IMR-90 (cell line): ENCODE results near the gene SERPINA12. TPM values are rescaled to one million over a fixed set of nuclear protein-coding genes. Genes with fewer than 3 reads are reported as not detected.

ENCODE experiments used
- ATAC-seq: fragments of 200-7000 bp; cut with Tn5 transposase; 2 replicates; pipeline ENCODE4 v1.9.1; 2020; ENCODE audit warnings: low read depth, mild to moderate bottlenecking, moderate library complexity
- BruUV-seq: library from RNA; stranded (reverse); fragments of 400-500 nt; replicated peaks from 2 replicates; lab custom pipeline; 2021; lab: Mats Ljungman, UMichigan
- CTCF ChIA-PET: fragments of 300-600 bp; formaldehyde crosslinking; extraction: SDS; loops from one replicate; lab custom pipeline; 2021; ENCODE audit warnings: antibody characterized with exemption; lab: Yijun Ruan, JAX
- POLR2A ChIA-PET: fragments of 300-600 bp; sonication (Branson Sonifier 250); formaldehyde crosslinking; loops from one replicate; lab custom pipeline; 2022; ENCODE audit warnings: antibody characterized with exemption; ENCODE audit not compliant: unreplicated experiment; lab: Charles Lee
- DNase-seq: peaks from one replicate; pipeline ENCODE4 v3.0.0; 2013
- H2AFZ ChIP-seq: replicated peaks from 2 replicates; pipeline ENCODE3; 2013; ENCODE audit warnings: low read length, mild to moderate bottlenecking; ENCODE audit not compliant: poor library complexity
- H2AK5ac ChIP-seq: 2 replicates; pipeline ENCODE4 v1.6.1; 2013; ENCODE audit warnings: low read depth, low read length, inconsistent platforms
- H2AK9ac ChIP-seq: replicated peaks from 2 replicates; pipeline ENCODE3; 2013; ENCODE audit warnings: mild to moderate bottlenecking, low read depth, low read length, moderate library complexity; ENCODE audit not compliant: poor library complexity
- H2BK120ac ChIP-seq: 2 replicates; pipeline ENCODE4 v1.6.1; 2013; ENCODE audit warnings: low read depth, low read length, inconsistent platforms
- H2BK15ac ChIP-seq: 3 replicates; pipeline ENCODE4 v1.6.1; 2013; ENCODE audit warnings: low read depth, low read length, inconsistent platforms
- H2BK20ac ChIP-seq: 2 replicates; pipeline ENCODE4 v1.6.1; 2013; ENCODE audit warnings: low read depth, mild to moderate bottlenecking, inconsistent platforms, low read length, moderate library complexity
- H2BK5ac ChIP-seq: 2 replicates; pipeline ENCODE4 v1.6.1; 2013; ENCODE audit warnings: mild to moderate bottlenecking, low read depth, low read length, inconsistent platforms; ENCODE audit not compliant: poor library complexity, severe bottlenecking
- H3K14ac ChIP-seq: replicated peaks from 2 replicates; pipeline ENCODE4 v1.6.1; 2013; ENCODE audit warnings: low read depth, low read length, inconsistent platforms
- H3K18ac ChIP-seq: 2 replicates; pipeline ENCODE4 v1.6.1; 2013; ENCODE audit warnings: low read depth, low read length, control low read depth
- H3K23ac ChIP-seq: 2 replicates; pipeline ENCODE4 v1.6.1; 2013; ENCODE audit warnings: low read depth, low read length, inconsistent platforms
- H3K27ac ChIP-seq: 2 replicates; pipeline ENCODE4 v1.5.1; 2013; ENCODE audit warnings: mild to moderate bottlenecking, control low read depth, low read length; ENCODE audit not compliant: insufficient read depth
- H3K27me3 ChIP-seq: 2 replicates; pipeline ENCODE4 v1.6.1; 2013; ENCODE audit warnings: low read length; ENCODE audit not compliant: control insufficient read depth, insufficient read depth
- H3K36me3 ChIP-seq: 2 replicates; pipeline ENCODE4 v1.6.1; 2013; ENCODE audit warnings: low read length, mixed read lengths; ENCODE audit not compliant: control insufficient read depth, insufficient read depth
- H3K4ac ChIP-seq: 2 replicates; pipeline ENCODE4 v1.6.1; 2013; ENCODE audit warnings: low read depth, low read length, inconsistent platforms
- H3K4me1 ChIP-seq: 2 replicates; pipeline ENCODE4 v1.6.1; 2013; ENCODE audit warnings: low read length, mixed read lengths; ENCODE audit not compliant: control insufficient read depth, insufficient read depth
- H3K4me2 ChIP-seq: 2 replicates; pipeline ENCODE4 v1.6.1; 2013; ENCODE audit warnings: low read depth, mild to moderate bottlenecking, control low read depth, low read length, moderate library complexity
- H3K4me3 ChIP-seq: 2 replicates; pipeline ENCODE4 v1.5.1; 2013; ENCODE audit warnings: low read depth, mild to moderate bottlenecking, control low read depth, low read length, moderate library complexity; ENCODE audit not compliant: insufficient read depth
- H3K56ac ChIP-seq: 2 replicates; pipeline ENCODE4 v1.6.1; 2013; ENCODE audit warnings: low read length, inconsistent platforms; ENCODE audit not compliant: insufficient read depth; ENCODE audit errors: extremely low read depth
- H3K79me1 ChIP-seq, 2 experiments: 2 replicates each; pipeline ENCODE4 v1.6.1; 2013; ENCODE audit warnings: low read length in 2 of 2, inconsistent platforms in 1 of 2, low read depth in 1 of 2
- H3K9ac ChIP-seq: 2 replicates; pipeline ENCODE4 v1.6.1; 2013; ENCODE audit warnings: low read depth, low read length, control low read depth
- H3K9me1 ChIP-seq: 2 replicates; pipeline ENCODE4 v1.6.1; 2013; ENCODE audit warnings: low read length, inconsistent platforms; ENCODE audit not compliant: insufficient read depth
- H3K9me3 ChIP-seq: 2 replicates; pipeline ENCODE4 v1.6.1; 2013; ENCODE audit warnings: low read length; ENCODE audit not compliant: control insufficient read depth, insufficient read depth
- H4K20me1 ChIP-seq: 2 replicates; pipeline ENCODE4 v1.6.1; 2013; ENCODE audit warnings: low read length, inconsistent platforms; ENCODE audit not compliant: insufficient read depth
- H4K5ac ChIP-seq: 2 replicates; pipeline ENCODE4 v1.6.1; 2013; ENCODE audit warnings: mild to moderate bottlenecking, low read depth, low read length, control low read depth
- H4K8ac ChIP-seq, 2 experiments: 2 replicates each; pipeline ENCODE4 v1.6.1; 2013; ENCODE audit warnings: low read depth in 2 of 2, low read length in 2 of 2, control low read depth in 1 of 2, inconsistent platforms in 1 of 2
- H4K91ac ChIP-seq: 2 replicates; pipeline ENCODE4 v1.6.1; 2013; ENCODE audit warnings: low read depth, low read length, inconsistent platforms; ENCODE audit not compliant: insufficient read depth
- BHLHE40 ChIP-seq: fragments of 150-350 bp; IDR thresholded peaks from 2 replicates; pipeline ENCODE4 v1.6.1; 2016; ENCODE audit warnings: mild to moderate bottlenecking, low read depth, low read length
- CHD1 ChIP-seq: IDR thresholded peaks from 2 replicates; pipeline ENCODE4 v1.6.1; 2012; ENCODE audit warnings: low read depth, low read length, improper control_type of control experiment
- CTCF ChIP-seq: conservative IDR thresholded peaks from 2 replicates; pipeline ENCODE4 v1.5.1; 2012; ENCODE audit warnings: mild to moderate bottlenecking, low read depth, low read length, improper control_type of control experiment
- ELK1 ChIP-seq: fragments of 150-350 bp; IDR thresholded peaks from 2 replicates; pipeline ENCODE4 v1.6.1; 2016; ENCODE audit warnings: low read depth, mild to moderate bottlenecking, low read length, moderate library complexity, borderline replicate concordance
- FOS ChIP-seq: fragments of 150-350 bp; IDR thresholded peaks from 2 replicates; pipeline ENCODE4 v1.6.1; 2016; ENCODE audit warnings: low read depth, low read length
- MAFK ChIP-seq: IDR thresholded peaks from 2 replicates; pipeline ENCODE4 v1.6.1; 2012; ENCODE audit warnings: low read depth, low read length, improper control_type of control experiment
- MAZ ChIP-seq: IDR thresholded peaks from 2 replicates; pipeline ENCODE4 v1.6.1; 2012; ENCODE audit warnings: low read depth, mild to moderate bottlenecking, low read length, improper control_type of control experiment, moderate library complexity, borderline replicate concordance
- MXI1 ChIP-seq: IDR thresholded peaks from 2 replicates; pipeline ENCODE4 v1.6.1; 2012; ENCODE audit warnings: low read depth, mild to moderate bottlenecking, low read length, moderate library complexity, borderline replicate concordance
- NFE2L2 ChIP-seq: fragments of 150-350 bp; IDR thresholded peaks from 2 replicates; pipeline ENCODE4 v1.6.1; 2016; ENCODE audit warnings: low read depth, mild to moderate bottlenecking, low read length
- POLR2A ChIP-seq: IDR thresholded peaks from 2 replicates; pipeline ENCODE4 v1.6.1; 2012; ENCODE audit warnings: mild to moderate bottlenecking, low read depth, low read length
- RAD21 ChIP-seq: IDR thresholded peaks from 2 replicates; pipeline ENCODE4 v1.6.1; 2012; ENCODE audit warnings: low read length, improper control_type of control experiment
- RCOR1 ChIP-seq: IDR thresholded peaks from 2 replicates; pipeline ENCODE4 v1.6.1; 2012; ENCODE audit warnings: mild to moderate bottlenecking, low read length, improper control_type of control experiment; ENCODE audit not compliant: insufficient replicate concordance
- RFX5 ChIP-seq: IDR thresholded peaks from 2 replicates; pipeline ENCODE4 v1.8.0; 2012; ENCODE audit warnings: low read depth, mild to moderate bottlenecking, low read length, moderate library complexity
- SMC3 ChIP-seq: fragments of 150-350 bp; IDR thresholded peaks from 2 replicates; pipeline ENCODE4 v1.6.1; 2016; ENCODE audit warnings: low read depth, mild to moderate bottlenecking, antibody characterized with exemption, low read length, moderate library complexity
- USF2 ChIP-seq: fragments of 150-350 bp; IDR thresholded peaks from 2 replicates; pipeline ENCODE4 v1.6.1; 2017; ENCODE audit warnings: mild to moderate bottlenecking, antibody characterized with exemption, low read length, low read depth
- WGBS, 2 experiments: methylation state at CpG; one replicate each; pipeline versions ENCODE4 v1.1.5 to v1.1.7; 2013; ENCODE audit warnings: missing lambda C conversion rate in 2 of 2; ENCODE audit not compliant: insufficient read length in 1 of 2; ENCODE audit errors: extremely low coverage in 2 of 2; 5-methylcytosine and 5-hydroxymethylcytosine counted together
- dilution Hi-C: fragments of 300-500 bp; cut with HindIII; formaldehyde crosslinking; loops from one replicate; pipeline ENCODE4 v1.14.3; 2018; ENCODE audit warnings: low sequenced_read_pairs; ENCODE audit not compliant: unreplicated experiment
- in situ Hi-C: fragments of 300-500 bp; cut with MboI; formaldehyde crosslinking; loops from 3 replicates; pipeline ENCODE4 v1.14.3; 2019; ENCODE audit warnings: low sequenced_read_pairs, inconsistent platforms, mixed read lengths
- intact Hi-C: fragments of 100-400 bp; cut with micrococcal nuclease; formaldehyde crosslinking; loops from 2 replicates; pipeline ENCODE4 v1.10.0; 2022
- polyA plus RNA-seq, 3 experiments: library from polyadenylated mRNA; depleted of rRNA; stranded (reverse); fragments of >200 nt; gene quantifications; 2 replicates each; pipeline ENCODE4 v1.2.3, GENCODE V29; 2012; ENCODE audit warnings: low replicate concordance in 1 of 3
- total RNA-seq: library from RNA; depleted of rRNA; stranded (reverse); fragments of >200 nt; gene quantifications from 2 replicates; pipeline ENCODE4 v1.2.3, GENCODE V29; 2012

SERPINA12 gene
- total and polyA plus RNA-seq, 2 of the 4 experiments (the other 2 are of a cell fraction): not detected

GRCh38 chr14:94545131-94545841 is 36.0 kb upstream of the SERPINA12 start:
- Histone ChIP-seq H3K9me1 (no peaks in the 10 kb centered on the region), H2BK15ac (no peak overlapping the region), H3K18ac (no peak overlapping the region), H3K27ac (no peak overlapping the region), H2BK120ac (no peak overlapping the region), H3K36me3 (no peaks in the 10 kb centered on the region), H3K56ac (no peak overlapping the region), H2AK9ac (no peak overlapping the region), H3K4me1 (no peaks in the 10 kb centered on the region), H3K27me3 (no peaks in the 10 kb centered on the region), H4K8ac (no peak overlapping the region), H3K4ac (no peak overlapping the region), H3K23ac (no peak overlapping the region), H3K79me1 (no peaks in the 10 kb centered on the region), H3K9ac (no peak overlapping the region), H3K4me2 (no peak overlapping the region), H3K4me3 (no peak overlapping the region), H4K20me1 (no peaks in the 10 kb centered on the region), H2AK5ac (no peak overlapping the region), H4K91ac (no peak overlapping the region), H2BK5ac (no peak overlapping the region), H3K9me3 (0 out of 2 replicates have a peak, but pooled peaks cover 4% of the 10 kb centered on the region), H2AFZ (no peak overlapping the region), H3K14ac (no peak overlapping the region), H4K5ac (no peak overlapping the region), H2BK20ac (no peak overlapping the region)
- dilution Hi-C loops (no loop called here), intact Hi-C loops (no loop called here), in situ Hi-C loops (no loop called here)
- DNase-seq: no peak
- CTCF ChIA-PET: no interaction called here
- 72% methylated on average over 5 of the region's 15 CpGs; no CpG with 5 or more reads in 1 of the 2 experiments for WGBS, 2 experiments
- ATAC-seq: no peak
- POLR2A ChIA-PET: no interaction called here
- TF ChIP-seq ELK1: no peak
- TF ChIP-seq MAFK: no peak
- no peak for TF ChIP-seq CTCF
- TF ChIP-seq RAD21: no peak
- no peak for TF ChIP-seq USF2
- TF ChIP-seq SMC3: no peak
- TF ChIP-seq RFX5: no peak
- no peak for TF ChIP-seq FOS
- no peak for TF ChIP-seq BHLHE40
- no peak for TF ChIP-seq RCOR1
- TF ChIP-seq POLR2A: no peak
- no peak for TF ChIP-seq MAZ
- no peak for TF ChIP-seq CHD1
- no peak for TF ChIP-seq NFE2L2
- no peak for TF ChIP-seq MXI1
- BruUV-seq: no TSS peak
